H1 (cell line): ENCODE results near the gene GLTP.

Experiments used
- CTCF ChIP-seq, 3 experiments: IDR thresholded peaks; 1 replicate in 2 of 3; 2 replicates in 1 of 3; pipeline versions ENCODE4 v1.5.1 to v1.6.1; 2011; ENCODE audit warnings: low read length in 3 of 3, mild to moderate bottlenecking in 3 of 3, inconsistent platforms in 2 of 3, low read depth in 1 of 3, moderate library complexity in 1 of 3; ENCODE audit not compliant: insufficient read depth in 1 of 3; ENCODE audit errors: control extremely low read depth in 1 of 3
- RAD21 ChIP-seq, 2 experiments: IDR thresholded peaks in 1 of 2; conservative IDR thresholded peaks in 1 of 2; 2 replicates each; pipeline ENCODE4 v1.6.1; 2011; ENCODE audit warnings: low read depth in 2 of 2, low read length in 2 of 2, improper control_type of control experiment in 1 of 2, inconsistent platforms in 1 of 2, mild to moderate bottlenecking in 1 of 2, moderate library complexity in 1 of 2
- SIN3A ChIP-seq, 2 experiments: IDR thresholded peaks in 1 of 2; conservative IDR thresholded peaks in 1 of 2; 2 replicates each; pipeline ENCODE4 v1.6.1; 2011 to 2012; ENCODE audit warnings: low read length in 2 of 2, improper control_type of control experiment in 1 of 2, low read depth in 1 of 2, mild to moderate bottlenecking in 1 of 2
- TAF1 ChIP-seq: IDR thresholded peaks from 2 replicates; pipeline ENCODE4 v1.6.1; 2011; ENCODE audit warnings: mild to moderate bottlenecking, low read depth, low read length
- YY1 ChIP-seq: IDR thresholded peaks from 2 replicates; pipeline ENCODE4 v1.6.1; 2011; ENCODE audit warnings: low read depth, mild to moderate bottlenecking, low read length

GRCh38 chr12:109920261-109920780 is 40.0 kb upstream of the GLTP start:
- TF ChIP-seq YY1 (no peak), TAF1 (no peak), CTCF (IDR thresholded peaks at IDR 0.05; ENCODE audit: control extremely low read depth in 1 of 3, insufficient read depth in 1 of 3, low read depth in 1 of 3, low read length in 3 of 3) (no peak), RAD21 (IDR thresholded peaks at IDR 0.05 in 1 of 2, conservative IDR thresholded peaks at IDR 0.05 in 1 of 2; ENCODE audit: low read depth in 2 of 2, low read length in 2 of 2) (no peak), SIN3A (conservative IDR thresholded peaks at IDR 0.05 in 1 of 2, IDR thresholded peaks at IDR 0.05 in 1 of 2; ENCODE audit: low read depth in 1 of 2, low read length in 2 of 2) (no peak)
